H7 (cell line): ENCODE data around the gene IP6K3. TPM values are rescaled to one million over a fixed set of nuclear protein-coding genes. Genes with fewer than 3 reads are reported as not detected.
A peak's percentile ranks its signal among the peaks of the same experiment; 100 is the strongest.

Experiments
- DNase-seq: peaks from one replicate; pipeline ENCODE4 v3.0.0; 2012
- H3K27me3 ChIP-seq: 2 replicates; pipeline ENCODE4 v1.6.0; 2011; ENCODE audit warnings: mild to moderate bottlenecking, low read length; ENCODE audit not compliant: control insufficient read depth, insufficient read depth
- H3K36me3 ChIP-seq: replicated peaks from 2 replicates; pipeline ENCODE4 v1.5.1; 2011; ENCODE audit warnings: low read length; ENCODE audit not compliant: control insufficient read depth, insufficient read depth
- H3K4me3 ChIP-seq: 2 replicates; pipeline ENCODE4 v1.5.1; 2011; ENCODE audit warnings: low read depth, mild to moderate bottlenecking, control low read depth, low read length, moderate library complexity; ENCODE audit not compliant: insufficient read depth
- total RNA-seq: library from RNA; depleted of rRNA; stranded (reverse); fragments of >200 nt; shearing (Covaris generic); gene quantifications from 2 replicates; pipeline ENCODE4 v1.2.3, GENCODE V29; 2014; rRNA removed

The IP6K3 gene
- 0.07 TPM in 1 of 2 replicates, not detected in the other for total RNA-seq

- peak; percentile 70 for DNase-seq
- no peaks in the 10 kb centered on the region; the same call in 1 of the 2 replicates for H3K27me3 ChIP-seq
- no peak within 1 kb of the TSS for H3K4me3 ChIP-seq
- no peaks in the 10 kb centered on the region for H3K36me3 ChIP-seq
Observed at GRCh38 chr6:33746651-33747100, at the start of gene IP6K3. TSS of gene IP6K3 (minus strand) at chr6:33746905. CDS start at chr6:33735476, 11,429 bp downstream.

GRCh38 chr6:33794910-33795623 lies 48.4 kb upstream of the IP6K3 start:
- peak; percentile 83 for DNase-seq
- Histone ChIP-seq H3K4me3 (no peak overlapping the region), H3K36me3 (no peaks in the 10 kb centered on the region), H3K27me3 (no peaks in the 10 kb centered on the region)

- H3K27me3 ChIP-seq: no peaks in the 10 kb centered on the region
Observed at GRCh38 chr6:33792981-33793380, 46.3 kb upstream of the IP6K3 start.

GRCh38 chr6:33791620-33792019 lies 44.9 kb upstream of the IP6K3 start:
- H3K4me3 ChIP-seq: no peak overlapping the region
- H3K27me3 ChIP-seq: no peaks in the 10 kb centered on the region
- no peak for DNase-seq
- H3K36me3 ChIP-seq: 0 out of 2 replicates have a peak, but pooled peaks cover 1% of the 10 kb centered on the region

More at GRCh38 chr6:33792981-33793380, 46.3 kb upstream of the IP6K3 start:
- Histone ChIP-seq H3K36me3 (no peaks in the 10 kb centered on the region), H3K4me3 (no peak overlapping the region)
- DNase-seq: no peak

GRCh38 chr6:33790910-33791309 lies 44.2 kb upstream of the IP6K3 start:
- H3K4me3 ChIP-seq: no peak overlapping the region
- DNase-seq: no peak
- H3K36me3 ChIP-seq: 0 out of 2 replicates have a peak, but pooled peaks cover 1% of the 10 kb centered on the region
- no peaks in the 10 kb centered on the region for H3K27me3 ChIP-seq

- Histone ChIP-seq H3K27me3 (no peaks in the 10 kb centered on the region), H3K4me3 (no peak overlapping the region), H3K36me3 (0 out of 2 replicates have a peak, but pooled peaks cover 1% of the 10 kb centered on the region)
- peak; percentile 55 for DNase-seq
Observed at GRCh38 chr6:33790379-33790778, 43.7 kb upstream of the IP6K3 start.

- no peaks in the 10 kb centered on the region for H3K27me3 ChIP-seq
Observed at GRCh38 chr6:33789550-33789895, 42.8 kb upstream of the IP6K3 start.

GRCh38 chr6:33788694-33789549 lies 42.2 kb upstream of the IP6K3 start, which contains the start of gene LEMD2:
TSS of gene LEMD2 (minus strand) at chr6:33789130. CDS start at chr6:33789116, 14 bp downstream.
- no peaks in the 10 kb centered on the region for H3K27me3 ChIP-seq
- peak; percentile 97 for DNase-seq
- peaks cover 6% of the 10 kb centered on the region for H3K36me3 ChIP-seq
- peak within 1 kb of the TSS; percentile 75 for H3K4me3 ChIP-seq

More at GRCh38 chr6:33789550-33789895, 42.8 kb upstream of the IP6K3 start:
- no peak for DNase-seq
- Histone ChIP-seq H3K36me3 (peaks cover 2% of the 10 kb centered on the region; the same call in 1 of the 2 replicates), H3K4me3 (no peak overlapping the region)

GRCh38 chr6:33787954-33788693 lies 41.4 kb upstream of the IP6K3 start:
- peak; percentile 88 for DNase-seq
- peaks cover 13% of the 10 kb centered on the region for H3K36me3 ChIP-seq
- no peaks in the 10 kb centered on the region for H3K27me3 ChIP-seq
- H3K4me3 ChIP-seq: peak overlapping the region; percentile 75

- Histone ChIP-seq H3K27me3 (no peaks in the 10 kb centered on the region), H3K36me3 (peaks cover 17% of the 10 kb centered on the region), H3K4me3 (peak overlapping the region; percentile 75; the same call in 1 of the 2 replicates)
- DNase-seq: no peak
Observed at GRCh38 chr6:33787346-33787953, 40.7 kb upstream of the IP6K3 start.

- H3K27me3 ChIP-seq: no peaks in the 10 kb centered on the region
- no peak overlapping the region for H3K4me3 ChIP-seq
- no peak for DNase-seq
- peaks cover 18% of the 10 kb centered on the region for H3K36me3 ChIP-seq
Observed at GRCh38 chr6:33786736-33787135, 40.0 kb upstream of the IP6K3 start.

- Histone ChIP-seq H3K27me3 (no peaks in the 10 kb centered on the region), H3K36me3 (peaks cover 19% of the 10 kb centered on the region), H3K4me3 (no peak overlapping the region)
- DNase-seq: no peak
Observed at GRCh38 chr6:33785778-33786177, 39.1 kb upstream of the IP6K3 start.

GRCh38 chr6:33784787-33785186 lies 38.1 kb upstream of the IP6K3 start:
- no peaks in the 10 kb centered on the region for H3K27me3 ChIP-seq
- peaks cover 25% of the 10 kb centered on the region for H3K36me3 ChIP-seq
- H3K4me3 ChIP-seq: no peak overlapping the region
- DNase-seq: no peak
